SH-SY5Y (cell line): ENCODE results near the gene P2RY11.

Experiments
- GATA2 ChIP-seq: IDR thresholded peaks from 2 replicates; pipeline ENCODE4 v1.6.1; 2011; ENCODE audit warnings: mild to moderate bottlenecking, low read depth, low read length
- GATA3 ChIP-seq: IDR thresholded peaks from 2 replicates; pipeline ENCODE4 v1.6.1; 2011; ENCODE audit warnings: low read depth, mild to moderate bottlenecking, low read length, moderate library complexity

P2RY11 gene

GRCh38 chr19:10104130-10104513, 7.4 kb upstream of the P2RY11 start:
- no peak for TF ChIP-seq GATA3
- TF ChIP-seq GATA2, result no peak

- TF ChIP-seq GATA3, result no peak
- TF ChIP-seq GATA2, result no peak
These were observed 6.6 kb upstream of the P2RY11 start for GRCh38 chr19:10104665-10105508.

- no peak for TF ChIP-seq GATA2
- no peak for TF ChIP-seq GATA3
These were observed 5.9 kb upstream of the P2RY11 start for GRCh38 chr19:10105509-10106099.

GRCh38 chr19:10106100-10106936, 5.2 kb upstream of the P2RY11 start, which contains the start of gene PPAN:
PPAN (plus strand) TSS chr19:10106362; CDS start chr19:10106395, 33 bp downstream.
- TF ChIP-seq GATA2 (peak; percentile 88), GATA3 (no peak)

GRCh38 chr19:10107254-10107653, 4.2 kb upstream of the P2RY11 start:
- TF ChIP-seq GATA3 (no peak), GATA2 (no peak)

GRCh38 chr19:10107817-10108367, 3.6 kb upstream of the P2RY11 start:
- TF ChIP-seq GATA3 (no peak), GATA2 (no peak)

- TF ChIP-seq GATA3 (no peak), GATA2 (no peak)
These were observed 2.0 kb upstream of the P2RY11 start for GRCh38 chr19:10109528-10109927.

GRCh38 chr19:10110076-10110971, 1.2 kb upstream of the P2RY11 start:
- TF ChIP-seq GATA2 (no peak), GATA3 (no peak)

- no peak for TF ChIP-seq GATA3
- no peak for TF ChIP-seq GATA2
These were observed 548 bp upstream of the P2RY11 start for GRCh38 chr19:10110972-10111317.

GRCh38 chr19:10112037-10112761, 706 bp downstream of the P2RY11 start:
- no peak for TF ChIP-seq GATA3
- no peak for TF ChIP-seq GATA2

- TF ChIP-seq GATA3 (no peak), GATA2 (no peak)
These were observed 1.6 kb downstream of the P2RY11 start for GRCh38 chr19:10112895-10113591.

- TF ChIP-seq GATA3 (no peak), GATA2 (no peak)
These were observed 2.1 kb downstream of the P2RY11 start for GRCh38 chr19:10113592-10113963.
